Endometrium (tissue), 2 donors: Measurements from ENCODE around the gene ZNF574.

ENCODE experiments used
- FAIRE-seq: peaks from 2 replicates; lab custom pipeline; 2012; peaks lifted over from hg19 to GRCh38; lab: Jason Lieb, UNC
- donor health status: control.
- donor health status: control.

The ZNF574 gene

DNA sequence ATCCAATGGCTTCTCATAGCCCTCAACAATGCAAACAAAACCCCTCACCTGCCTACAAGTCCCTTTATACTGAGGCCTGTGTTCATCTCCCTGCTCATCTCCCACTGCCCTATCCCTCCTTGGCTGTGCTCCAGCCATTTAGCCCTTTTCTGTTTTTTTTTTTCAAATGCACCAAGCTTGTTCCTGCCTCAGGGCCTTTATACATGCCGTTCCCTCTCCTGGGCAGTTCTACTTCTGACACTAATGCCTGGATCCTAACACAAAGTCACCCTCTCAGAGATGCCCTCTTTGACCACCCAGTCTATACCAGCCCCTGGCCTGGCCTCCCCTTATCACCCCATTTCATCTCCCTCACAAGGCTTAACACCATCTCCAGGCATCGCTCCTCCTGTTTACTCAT is 26.9 kb downstream of the ZNF574 start:
- FAIRE-seq, result no peak

DNA sequence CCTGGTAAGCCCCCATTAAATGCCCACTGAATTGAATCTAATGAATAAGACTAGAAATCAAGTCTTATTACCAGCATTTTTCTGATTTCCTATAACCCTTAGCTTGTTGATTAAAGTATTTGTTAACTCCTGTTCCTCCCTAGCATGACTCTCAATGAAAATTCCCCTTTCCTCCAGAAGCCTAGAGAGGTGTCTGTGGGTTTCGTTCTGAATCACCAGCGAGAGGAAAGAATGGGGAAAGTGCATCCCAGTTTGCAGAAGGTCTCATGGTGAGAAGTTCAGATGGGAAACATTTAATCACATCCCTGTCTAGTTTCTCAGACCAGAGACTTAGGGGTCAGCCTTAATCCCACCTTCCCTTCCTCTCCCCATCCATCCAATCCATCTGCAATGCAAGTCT is 29.4 kb downstream of the ZNF574 start:
- no peak for FAIRE-seq

DNA sequence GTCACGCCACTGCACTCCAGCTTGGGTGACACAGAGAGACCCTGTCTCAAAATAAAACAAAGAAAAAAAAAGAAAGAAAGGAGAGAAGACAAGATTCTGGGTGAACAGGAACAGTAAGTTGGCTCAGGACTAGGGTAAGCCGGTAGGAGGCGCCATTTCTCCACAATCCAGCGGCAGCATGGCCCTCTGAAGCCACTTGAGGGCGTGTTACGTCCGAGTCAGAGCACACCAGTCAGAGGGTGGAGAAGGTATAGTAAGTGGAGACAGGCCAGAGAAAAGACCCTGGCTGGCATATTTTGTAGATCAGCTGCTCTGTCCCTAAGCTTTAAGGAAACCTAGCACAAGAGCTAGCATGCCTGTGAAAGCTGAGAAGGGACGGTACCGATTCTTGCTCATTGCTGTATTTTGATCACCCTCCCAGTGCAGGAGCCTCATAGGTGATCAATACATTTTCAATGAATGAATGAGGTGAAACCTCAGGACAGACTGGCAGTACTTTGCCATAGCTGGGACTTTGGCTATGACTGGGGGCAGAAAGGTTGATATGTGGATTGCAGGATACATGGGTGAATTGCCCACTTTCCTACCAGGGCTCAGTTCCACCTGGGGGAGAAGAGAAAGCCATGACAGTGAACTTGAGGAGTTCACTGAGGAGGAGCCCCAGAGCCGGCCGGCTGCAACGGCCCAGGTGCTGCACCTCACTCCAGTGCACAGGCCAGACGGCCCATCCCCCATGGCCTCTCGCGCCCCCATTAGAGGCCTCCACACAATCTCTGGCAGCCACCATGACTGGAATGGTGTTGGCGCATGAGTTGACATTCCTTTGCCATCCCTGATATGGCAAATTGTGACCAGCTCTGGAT is 32.8 kb downstream of the ZNF574 start:
- FAIRE-seq, result no peak

DNA sequence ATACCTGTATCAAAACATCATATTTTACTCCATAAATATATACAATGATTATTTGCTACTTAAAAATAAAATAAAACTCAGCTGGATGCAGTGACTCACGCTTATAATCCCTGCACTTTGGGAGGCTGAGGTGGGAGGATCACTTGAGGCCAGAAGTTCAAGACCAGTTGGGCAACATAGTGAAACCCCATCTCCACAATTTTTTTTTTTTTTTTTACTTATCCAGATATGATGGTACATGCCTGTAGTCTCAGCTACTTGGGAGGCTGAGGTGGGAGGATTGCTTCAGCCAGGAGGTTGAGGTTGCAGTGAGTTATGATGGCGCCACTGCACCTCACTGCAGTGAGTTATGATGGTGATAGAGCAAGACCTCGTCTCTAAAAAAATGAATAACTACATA is 33.9 kb downstream of the ZNF574 start:
- FAIRE-seq, result no peak

DNA sequence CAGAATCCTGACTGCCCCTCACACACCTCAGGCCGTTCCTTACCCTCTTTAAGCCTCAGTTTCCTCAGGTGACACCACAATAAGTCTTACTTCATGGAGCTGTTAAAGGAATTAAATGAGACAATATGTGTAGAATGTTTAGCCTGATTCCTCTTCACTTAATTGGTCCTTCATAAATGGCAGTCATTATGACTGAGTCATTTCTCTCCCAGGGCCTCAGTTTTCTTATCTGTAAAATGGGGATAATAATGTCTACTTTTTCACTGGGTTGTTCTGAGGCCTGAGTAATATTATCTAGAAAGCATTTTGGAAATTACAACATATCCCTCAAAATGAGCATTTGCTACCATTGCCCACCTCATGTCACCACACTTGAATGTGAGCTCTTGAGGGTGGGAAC is 34.7 kb downstream of the ZNF574 start:
- FAIRE-seq, result no peak

DNA sequence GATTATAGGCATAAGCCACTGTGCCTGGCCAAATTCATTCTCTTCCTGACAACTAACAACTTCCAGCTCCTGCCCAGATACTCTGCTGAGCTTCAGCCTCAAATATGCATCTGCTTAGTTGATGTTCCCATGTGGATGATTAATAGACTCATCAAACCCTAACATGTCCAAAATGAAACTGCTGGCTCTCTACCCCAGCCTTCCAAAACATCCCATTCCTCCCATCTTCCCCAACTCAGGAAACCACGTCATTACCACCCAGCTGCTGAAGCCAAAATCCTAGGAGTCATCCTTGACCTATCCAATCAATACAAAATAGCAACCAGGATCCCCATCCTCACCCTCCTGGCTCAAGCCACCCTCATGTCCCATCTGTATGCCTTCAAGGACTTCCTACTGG is 35.4 kb downstream of the ZNF574 start:
- no peak for FAIRE-seq

DNA sequence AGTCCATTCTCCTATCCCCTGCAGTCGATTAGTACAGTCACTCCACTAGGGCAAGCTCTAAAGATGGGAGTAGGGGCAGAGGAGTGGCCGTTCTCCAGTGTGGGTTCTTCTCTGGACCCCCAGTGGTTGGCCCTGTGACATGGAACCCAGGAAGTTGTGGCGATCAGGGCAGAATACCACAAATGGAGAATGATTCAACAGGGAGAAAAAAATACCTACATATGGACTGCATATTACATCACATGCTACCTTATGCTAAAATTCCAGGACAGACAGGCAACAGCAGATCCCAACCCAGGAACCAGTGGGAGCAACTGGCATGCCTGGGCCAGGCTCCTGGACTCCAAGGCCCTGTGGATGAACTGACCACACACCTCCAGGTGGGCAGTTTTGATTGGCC is 35.8 kb downstream of the ZNF574 start:
- FAIRE-seq, result no peak

DNA sequence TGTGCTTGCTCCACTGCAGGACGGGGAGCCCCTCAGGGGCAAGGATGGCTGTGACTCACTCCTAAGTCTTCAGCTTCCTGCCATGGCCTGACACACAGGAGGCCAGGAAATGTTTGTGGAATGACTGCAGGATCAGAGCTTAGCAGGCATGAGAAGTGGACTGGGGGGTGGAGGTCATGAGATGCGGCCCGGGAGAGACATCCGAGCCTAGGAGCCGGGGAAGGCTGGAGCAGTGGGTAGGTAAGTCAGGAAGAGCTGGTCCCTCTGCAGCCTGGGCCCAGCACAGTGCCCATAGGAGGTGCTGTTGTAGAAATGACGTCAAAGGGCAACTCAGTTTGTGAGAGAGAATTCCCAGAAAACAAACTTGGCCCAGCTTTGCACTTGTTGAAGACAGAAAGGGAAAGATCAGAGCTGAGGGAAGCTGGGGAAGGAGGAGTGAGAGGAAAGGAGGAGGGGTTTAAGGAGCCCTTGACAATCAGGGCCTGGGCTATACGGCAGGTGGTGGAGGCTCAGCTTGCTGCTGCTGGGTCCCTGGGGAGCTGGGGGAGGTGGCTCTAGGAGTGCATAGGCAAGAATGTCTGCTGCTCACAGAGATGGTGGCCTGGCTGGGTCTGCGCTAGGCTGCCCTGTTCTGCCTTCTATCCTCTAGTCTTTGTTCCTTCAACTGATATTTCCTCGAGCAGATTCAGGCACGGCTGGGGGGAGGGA is 37.8 kb downstream of the ZNF574 start:
- FAIRE-seq, result no peak

DNA sequence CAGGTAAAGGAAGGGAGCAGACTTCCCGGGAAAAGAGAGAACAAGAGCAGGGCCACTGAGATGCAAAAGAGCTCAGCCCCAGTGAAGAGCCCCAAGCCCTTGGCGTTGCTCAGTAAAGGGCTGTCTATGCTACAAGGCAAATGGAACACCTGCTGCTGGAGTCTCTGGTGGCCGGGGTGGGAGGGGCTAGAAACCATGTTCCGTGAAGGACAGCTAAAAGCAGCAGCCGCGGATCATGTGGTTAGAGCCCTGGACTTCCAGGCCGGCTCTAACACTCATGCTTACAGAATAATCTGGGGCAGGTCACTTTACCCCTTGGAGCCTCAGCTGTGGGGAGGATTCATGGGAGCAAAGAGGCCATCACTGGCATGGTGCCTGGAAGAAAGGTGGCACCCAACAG is 38.4 kb downstream of the ZNF574 start:
- no peak for FAIRE-seq

DNA sequence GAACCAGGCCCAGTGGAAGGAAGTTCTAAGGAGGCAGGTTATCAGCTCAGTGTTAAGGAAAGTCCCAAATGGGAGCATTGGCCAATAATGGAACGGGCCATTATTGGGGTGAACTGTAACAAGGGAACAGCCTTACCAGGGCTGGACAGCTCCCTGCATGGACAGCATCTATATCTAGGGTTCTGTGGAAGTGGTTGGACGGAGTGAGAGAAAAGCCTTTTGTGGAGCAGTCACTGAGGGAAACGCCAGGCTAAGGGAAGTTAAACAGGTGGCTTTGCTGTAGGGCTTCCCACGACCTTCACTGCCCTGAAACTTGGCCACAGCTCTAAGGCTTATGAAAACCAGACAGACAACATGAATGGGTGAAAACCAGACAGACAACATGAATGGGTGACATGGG is 39.3 kb downstream of the ZNF574 start:
- FAIRE-seq, result no peak

DNA sequence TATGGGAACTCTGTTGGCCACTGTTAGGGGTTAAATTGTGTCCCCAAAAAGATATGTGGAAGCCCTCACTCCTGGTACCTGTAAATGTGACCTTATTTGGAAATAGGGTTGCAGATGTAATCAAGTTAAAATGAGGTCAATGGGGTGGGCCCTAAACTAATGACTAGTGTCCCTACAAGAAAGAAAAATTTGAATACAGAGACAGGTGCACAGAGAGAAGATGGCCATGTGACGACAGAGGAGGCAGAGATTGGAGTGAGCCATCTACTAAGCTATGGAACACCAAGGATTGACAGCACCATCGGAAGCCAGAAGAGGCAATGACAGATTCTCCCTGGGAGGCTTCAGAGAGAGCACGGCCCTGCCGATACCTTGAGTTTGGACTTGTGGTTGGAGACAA is 39.7 kb downstream of the ZNF574 start:
- FAIRE-seq, result no peak

DNA sequence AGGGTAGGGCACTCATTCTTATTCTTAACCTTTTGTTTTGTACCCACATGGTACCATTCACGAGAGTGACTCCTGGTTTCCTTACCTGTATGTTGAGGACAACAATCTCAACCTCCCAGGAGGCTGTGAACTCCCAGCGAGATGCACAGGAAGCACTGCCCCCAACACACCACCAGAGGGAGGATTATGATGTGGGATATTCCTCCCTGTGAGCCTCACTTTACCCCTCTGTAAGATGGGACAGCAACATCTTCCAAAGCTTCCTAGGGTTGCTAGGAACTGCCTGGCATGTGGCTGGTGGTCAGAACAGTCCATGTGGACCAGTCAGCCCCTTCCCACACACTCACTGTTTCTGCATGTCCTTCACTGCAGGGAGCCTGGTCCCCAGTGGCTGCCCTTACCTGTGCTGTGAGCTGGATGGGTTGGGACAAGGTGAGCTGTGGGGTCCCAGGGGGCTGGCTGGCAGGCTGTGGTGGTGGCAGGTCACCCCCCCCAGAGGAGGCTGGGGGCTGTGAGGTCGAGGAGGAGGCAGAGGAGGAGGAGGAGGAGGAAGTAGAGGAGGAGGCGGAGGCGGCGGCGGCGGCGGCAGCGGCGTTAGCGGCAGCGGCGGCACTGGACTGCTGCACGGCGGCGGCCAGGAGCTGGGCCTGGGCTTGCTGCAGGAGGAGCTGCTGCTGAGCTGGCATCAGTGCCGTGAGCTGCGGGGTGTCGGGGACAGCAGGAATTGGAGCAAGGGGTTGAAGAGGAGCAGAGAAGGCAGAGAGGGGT is 40.5 kb downstream of the ZNF574 start:
- no peak for FAIRE-seq

DNA sequence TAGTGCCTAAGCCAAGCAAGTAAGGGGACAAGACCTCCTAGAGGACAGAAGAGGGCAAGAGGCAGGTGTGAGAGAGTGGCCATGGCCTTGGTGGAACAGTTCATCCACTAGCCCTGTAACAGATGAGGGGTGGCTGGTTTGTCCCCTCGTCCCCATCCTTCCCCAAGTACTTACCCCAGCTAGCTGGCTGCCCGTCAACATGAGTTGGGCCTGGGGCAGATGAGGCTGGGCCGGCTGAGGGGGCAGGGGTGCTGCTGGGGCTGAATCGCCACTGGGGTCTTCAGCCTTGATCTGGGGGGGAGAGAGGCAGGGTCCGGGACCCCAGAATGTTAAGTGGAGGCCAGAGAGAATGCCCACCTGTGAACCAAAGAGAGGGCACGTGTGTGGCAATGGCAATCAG is 41.1 kb downstream of the ZNF574 start:
- no peak for FAIRE-seq

DNA sequence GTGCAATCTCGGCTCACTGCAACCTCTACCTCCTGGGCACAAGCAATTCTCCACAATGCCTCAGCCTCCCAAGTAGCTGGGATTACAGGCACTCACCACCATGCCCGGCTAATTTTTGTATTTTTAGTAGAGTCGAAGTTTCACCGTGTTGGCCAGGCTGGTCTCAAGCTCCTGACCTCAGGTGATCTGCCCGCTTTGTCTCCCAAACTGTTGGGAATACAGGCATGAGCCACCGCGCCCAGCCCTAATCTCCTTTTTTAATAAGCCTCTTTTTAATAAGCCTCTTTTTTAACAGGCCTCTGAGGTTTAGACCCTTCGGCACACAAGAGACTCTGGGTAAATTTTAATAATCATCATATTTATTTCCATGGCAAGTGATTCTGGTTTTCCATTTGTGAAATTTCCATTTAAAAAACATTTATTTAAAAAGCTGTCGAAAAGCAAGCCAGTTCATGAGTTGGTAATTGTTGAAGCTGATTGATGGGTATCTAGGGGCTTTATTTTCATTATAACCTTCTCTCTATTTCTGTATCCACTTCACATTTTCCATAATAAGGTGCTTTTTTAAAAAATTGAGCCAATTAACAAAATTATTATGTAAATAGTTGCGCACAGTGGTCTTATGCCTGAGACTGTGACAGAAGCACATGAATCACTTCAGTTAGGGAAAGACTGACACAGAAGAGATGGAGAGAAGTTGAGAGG is 44.5 kb downstream of the ZNF574 start:
- no peak for FAIRE-seq

DNA sequence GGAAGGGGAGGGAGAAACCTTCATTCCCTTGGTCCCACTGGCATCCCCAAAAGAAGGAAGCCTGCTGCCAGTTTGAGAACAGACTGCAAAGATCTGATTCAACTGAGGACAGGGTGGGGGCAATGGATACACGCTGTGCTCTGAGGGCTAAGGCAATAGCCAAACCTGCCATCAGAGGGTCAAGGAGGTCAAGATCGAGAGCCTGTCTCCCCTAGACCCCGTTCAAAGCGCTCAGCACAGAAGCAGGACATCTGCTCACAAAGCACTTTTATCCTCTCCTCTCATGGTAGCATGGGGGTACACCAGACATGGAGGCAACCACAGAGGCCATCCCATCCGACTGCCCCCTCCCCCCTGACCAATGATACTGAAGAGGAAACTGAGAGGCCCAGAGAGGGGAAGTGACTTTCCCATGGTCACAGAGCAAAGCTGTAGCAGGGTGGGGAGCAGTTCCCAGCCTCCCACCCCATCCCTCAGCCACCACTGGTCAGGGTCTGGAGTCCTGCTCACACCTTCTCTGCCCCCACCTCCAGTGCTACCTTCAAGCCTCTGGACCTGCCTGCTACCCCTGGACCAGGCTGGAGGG is 45.2 kb downstream of the ZNF574 start:
- FAIRE-seq, result no peak

DNA sequence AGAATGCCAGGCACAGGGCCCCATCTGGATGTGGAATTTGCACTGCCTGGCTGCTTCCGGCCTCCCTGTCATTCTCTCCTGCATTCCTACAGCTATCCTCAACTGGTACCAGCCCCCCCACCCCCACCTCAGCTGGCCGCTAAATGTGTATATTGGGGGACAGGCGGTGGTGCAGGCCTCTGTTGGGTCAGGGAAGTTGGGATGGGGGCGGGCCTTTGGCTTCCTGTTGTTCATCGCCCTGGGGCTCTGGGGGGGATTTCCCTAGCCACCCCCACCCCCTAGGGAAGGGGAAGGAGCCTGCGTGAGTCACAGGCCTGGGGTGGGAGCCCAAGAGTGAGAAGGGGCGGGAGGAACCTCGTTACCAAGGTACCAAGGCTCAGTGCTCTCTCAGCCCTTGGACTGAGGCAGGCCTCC is 45.7 kb downstream of the ZNF574 start:
- no peak for FAIRE-seq

DNA sequence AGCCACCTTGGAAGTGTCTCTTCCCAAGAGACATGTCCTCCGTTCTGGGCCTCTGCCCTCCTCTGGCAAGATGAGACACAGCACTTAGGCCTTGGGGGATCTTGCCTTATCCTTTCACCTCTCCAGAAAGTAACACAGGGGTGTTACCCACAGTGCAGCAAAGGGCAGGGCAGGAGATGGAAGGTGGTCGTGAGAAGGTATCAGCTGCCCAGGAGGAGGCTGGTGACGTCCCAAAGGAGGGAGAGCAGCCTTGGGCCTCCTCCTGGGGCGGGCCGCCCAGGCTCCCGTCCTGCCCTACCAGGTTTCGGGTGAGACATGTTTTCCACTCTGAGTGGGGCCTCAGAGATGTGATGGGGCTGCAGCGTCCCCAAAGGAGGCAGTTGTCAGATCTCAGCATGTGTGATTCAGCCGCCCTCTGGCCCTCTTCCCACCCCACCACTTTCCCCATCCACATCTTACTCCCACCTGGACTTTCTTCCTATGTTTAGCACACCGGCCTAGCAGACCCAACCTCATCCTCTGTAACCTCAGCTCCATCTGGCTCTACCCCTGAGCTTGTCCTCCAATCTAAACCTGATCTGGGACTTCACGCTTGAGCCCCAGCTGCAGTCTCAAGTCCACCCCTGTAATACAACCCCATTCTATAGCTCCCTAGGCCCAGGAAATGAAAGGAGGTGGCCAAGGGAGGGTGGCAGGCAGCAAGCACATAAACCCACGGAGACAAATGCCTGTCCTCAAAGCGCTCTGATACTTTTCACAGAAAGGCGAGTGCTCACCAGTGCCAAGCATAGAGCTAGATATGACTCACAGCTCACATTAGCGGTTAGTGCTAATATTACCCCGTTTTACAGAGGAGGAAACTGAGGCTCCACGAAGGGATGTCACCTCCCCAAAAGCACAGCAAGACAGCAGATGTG is 47.0 kb downstream of the ZNF574 start:
- no peak for FAIRE-seq

DNA sequence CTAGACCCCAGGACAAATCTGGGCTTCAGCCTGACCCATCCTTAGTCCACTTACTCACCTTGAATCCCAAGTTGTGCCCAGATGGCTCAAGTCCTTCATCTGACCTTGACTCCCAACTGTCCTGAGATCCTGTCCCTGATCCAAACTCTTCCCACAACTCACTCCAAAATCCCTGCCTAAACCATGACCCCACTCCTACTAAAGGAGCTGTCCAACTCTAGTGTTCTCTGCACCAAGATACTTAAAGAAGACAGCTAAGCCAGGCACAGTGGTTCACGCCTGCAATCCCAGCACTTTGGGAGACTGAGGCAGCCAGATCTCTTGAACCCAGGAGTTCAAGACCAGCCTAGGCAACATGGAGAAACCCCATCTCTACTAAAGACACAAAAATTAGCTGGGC is 47.8 kb downstream of the ZNF574 start:
- FAIRE-seq, result no peak

DNA sequence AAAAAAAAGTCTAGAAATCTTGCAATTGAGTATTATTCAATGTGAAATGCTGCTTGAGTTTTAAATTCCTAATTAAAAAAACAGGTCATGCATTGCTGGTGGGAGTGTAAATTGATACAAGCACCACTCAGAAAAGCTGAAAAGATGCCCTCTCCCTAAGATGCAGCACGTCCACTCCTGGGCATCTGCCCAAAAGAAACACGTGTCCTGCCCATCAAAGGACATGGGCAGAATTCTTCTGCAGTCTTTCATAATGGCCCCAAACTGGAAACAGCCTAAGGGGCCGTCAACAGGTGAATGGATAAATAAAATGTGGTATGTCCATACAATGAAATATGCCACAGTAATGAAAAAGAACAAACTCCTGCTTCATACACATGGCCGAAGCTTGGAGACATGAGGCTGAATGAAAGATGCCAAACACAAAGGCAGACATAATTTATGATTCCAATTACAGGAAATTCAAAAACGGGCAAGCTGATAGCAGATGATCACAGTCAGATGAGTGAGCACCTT is 48.5 kb downstream of the ZNF574 start:
- no peak for FAIRE-seq

DNA sequence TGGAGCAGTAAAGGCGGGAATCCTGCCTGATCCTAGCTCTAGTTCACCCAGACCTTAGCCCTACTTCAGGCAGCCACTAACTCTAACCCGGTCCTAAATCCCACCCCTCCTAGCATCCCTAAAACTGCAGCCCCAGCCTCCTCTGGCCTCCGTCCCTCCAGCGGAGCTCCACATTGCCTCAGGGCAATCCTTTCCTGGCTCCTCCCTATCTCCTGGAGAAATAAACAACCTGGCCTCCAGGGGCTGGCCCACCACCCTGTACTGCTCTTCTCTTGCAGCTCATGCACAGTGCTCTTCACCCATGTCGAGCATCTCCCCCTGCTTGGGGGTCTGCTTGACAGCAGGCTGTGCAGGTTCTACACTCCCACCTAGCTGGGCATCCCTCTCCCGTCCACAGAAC is 49.6 kb downstream of the ZNF574 start:
- no peak for FAIRE-seq

DNA sequence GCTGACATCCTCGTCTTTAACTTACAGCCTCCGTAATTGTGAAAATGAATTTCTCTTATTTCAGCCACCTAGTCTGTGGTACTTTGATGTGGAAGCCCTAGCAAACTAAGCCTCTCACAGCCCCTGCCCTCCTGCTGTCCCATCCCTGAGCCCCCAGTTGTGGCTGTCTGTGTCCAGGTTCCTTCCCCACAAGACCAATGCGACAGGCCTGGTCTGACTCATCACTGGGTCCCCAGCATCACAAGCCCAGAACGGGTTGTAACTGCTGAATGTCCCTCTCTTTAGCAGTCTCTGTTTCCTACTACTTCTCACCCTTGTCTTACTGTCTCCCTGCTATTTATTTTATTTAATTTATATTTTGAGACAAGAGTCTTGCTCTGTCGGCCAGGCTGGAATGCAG is 50.6 kb downstream of the ZNF574 start:
- no peak for FAIRE-seq
